H1 (cell line): ENCODE data around the gene ISY1.

Source experiments
- CTCF ChIP-seq, 3 experiments: IDR thresholded peaks; 1 replicate in 2 of 3; 2 replicates in 1 of 3; pipeline versions ENCODE4 v1.5.1 to v1.6.1; 2011; ENCODE audit warnings: low read length in 3 of 3, mild to moderate bottlenecking in 3 of 3, inconsistent platforms in 2 of 3, low read depth in 1 of 3, moderate library complexity in 1 of 3; ENCODE audit not compliant: insufficient read depth in 1 of 3; ENCODE audit errors: control extremely low read depth in 1 of 3
- HDAC2 ChIP-seq, 2 experiments: fragments of 300-600 bp in 1 of 2; sonication (generic) in 1 of 2; IDR thresholded peaks; 2 replicates each; pipeline ENCODE4 v1.6.1; 2011 to 2012; ENCODE audit warnings: low read depth in 2 of 2, low read length in 2 of 2, mild to moderate bottlenecking in 2 of 2, moderate library complexity in 2 of 2, borderline replicate concordance in 1 of 2, inconsistent platforms in 1 of 2
- SP2 ChIP-seq: IDR thresholded peaks from 2 replicates; pipeline ENCODE4 v1.6.1; 2012; ENCODE audit warnings: mild to moderate bottlenecking, low read length, inconsistent platforms

GRCh38 chr3:129173725-129174124, 12.9 kb upstream of the ISY1 start:
- TF ChIP-seq SP2 (no peak), CTCF (IDR thresholded peaks at IDR 0.05; ENCODE audit: control extremely low read depth in 1 of 3, insufficient read depth in 1 of 3, low read depth in 1 of 3, low read length in 3 of 3) (no peak), HDAC2 (IDR thresholded peaks at IDR 0.05; ENCODE audit: borderline replicate concordance in 1 of 2, low read depth in 2 of 2, low read length in 2 of 2) (no peak)
